Left ventricle myocardium inferior (tissue), 1 donor: ENCODE data around the gene COQ5. TPM values are rescaled to one million over a fixed set of nuclear protein-coding genes. Genes with fewer than 3 reads are reported as not detected.

Source experiments
- DNase-seq: peaks from one replicate; pipeline ENCODE4 v3.0.0-alpha.2; 2020
- H3K27ac ChIP-seq: fragments of 200-600 bp; replicated peaks from 2 replicates; pipeline ENCODE4 v1.8.0; 2021
- H3K27me3 ChIP-seq: fragments of 200-600 bp; 2 replicates; pipeline ENCODE4 v1.8.0; 2021; ENCODE audit warnings: low read depth
- H3K36me3 ChIP-seq: fragments of 200-600 bp; 2 replicates; pipeline ENCODE4 v1.8.0; 2021
- H3K4me1 ChIP-seq: fragments of 200-600 bp; 2 replicates; pipeline ENCODE4 v1.8.0; 2021
- H3K4me3 ChIP-seq: fragments of 200-600 bp; 2 replicates; pipeline ENCODE4 v1.8.0; 2021; ENCODE audit warnings: mild to moderate bottlenecking, moderate library complexity
- H3K9me3 ChIP-seq: fragments of 200-600 bp; replicated peaks from 2 replicates; pipeline ENCODE4 v1.8.0; 2021
- CTCF ChIP-seq: fragments of 200-600 bp; IDR thresholded peaks from 2 replicates; pipeline ENCODE4 v1.8.0; 2021; ENCODE audit warnings: antibody characterized with exemption, mild to moderate bottlenecking, borderline replicate concordance
- intact Hi-C: fragments of 100-400 bp; cut with micrococcal nuclease; formaldehyde crosslinking; loops from one replicate; pipeline ENCODE4 v1.11.0; 2022
- long read RNA-seq: library from polyadenylated mRNA; unstranded; transcript quantifications from one replicate; pipeline ENCODE4 v2.0.0, GENCODE V29; 2021
- total RNA-seq: library from RNA; stranded (reverse); fragmentation: NEBNext Ultra II Directional; extraction: Animal tissue kit (Norgen Biotek cat#: 25700); gene quantifications from one replicate; pipeline ENCODE4 v1.2.1, GENCODE V29; 2021
- donor health status: DM: no; HTN: yes; CAD: no; lungs with severe emphysema.

The COQ5 gene, protein sequence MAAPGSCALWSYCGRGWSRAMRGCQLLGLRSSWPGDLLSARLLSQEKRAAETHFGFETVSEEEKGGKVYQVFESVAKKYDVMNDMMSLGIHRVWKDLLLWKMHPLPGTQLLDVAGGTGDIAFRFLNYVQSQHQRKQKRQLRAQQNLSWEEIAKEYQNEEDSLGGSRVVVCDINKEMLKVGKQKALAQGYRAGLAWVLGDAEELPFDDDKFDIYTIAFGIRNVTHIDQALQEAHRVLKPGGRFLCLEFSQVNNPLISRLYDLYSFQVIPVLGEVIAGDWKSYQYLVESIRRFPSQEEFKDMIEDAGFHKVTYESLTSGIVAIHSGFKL
- 41.8 TPM for total RNA-seq
- long read RNA-seq, transcript COQ5-201 (7 exons, 1,535 nt): major isoform, 49 of 58 reads
- long read RNA-seq, partial matches to known transcripts: 1 of 58 reads
- long read RNA-seq, other reads (novel, unspliced or antisense): 7 of 58 reads

DNA sequence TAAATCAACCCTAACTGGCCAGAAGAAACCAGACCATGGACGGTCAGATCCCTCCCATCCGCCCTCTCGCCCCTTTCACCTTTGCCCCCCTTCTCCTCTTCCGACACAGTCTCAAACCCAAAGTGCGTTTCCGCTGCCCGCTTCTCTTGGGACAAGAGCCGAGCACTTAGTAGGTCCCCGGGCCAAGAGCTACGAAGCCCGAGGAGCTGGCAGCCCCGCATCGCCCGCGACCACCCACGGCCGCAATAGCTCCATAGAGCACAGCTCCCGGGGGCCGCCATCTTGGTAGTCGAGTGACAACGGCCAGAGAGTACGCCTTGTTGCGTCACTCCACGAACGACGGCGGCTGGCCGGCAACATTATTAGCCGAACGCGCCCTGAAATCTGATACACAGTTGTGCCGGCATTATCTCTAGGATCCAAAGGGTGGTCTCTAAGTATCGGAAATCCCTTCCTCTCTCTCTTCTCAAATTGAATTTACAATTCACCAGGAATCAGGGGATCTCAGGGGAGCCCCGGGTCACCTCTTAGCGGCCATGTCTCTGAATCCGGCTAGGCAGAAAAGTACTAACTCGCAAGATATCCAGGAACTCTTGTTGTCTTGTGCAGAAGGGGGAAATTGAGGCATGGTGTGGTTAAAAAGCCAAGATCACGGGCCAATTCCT, at the start of gene COQ5:
Gene COQ5 (minus strand): TSS at position 298 of the 665 bp plus-strand sequence. CDS start 17 bp downstream, at position 281.
- intact Hi-C loops: no loop called here

DNA sequence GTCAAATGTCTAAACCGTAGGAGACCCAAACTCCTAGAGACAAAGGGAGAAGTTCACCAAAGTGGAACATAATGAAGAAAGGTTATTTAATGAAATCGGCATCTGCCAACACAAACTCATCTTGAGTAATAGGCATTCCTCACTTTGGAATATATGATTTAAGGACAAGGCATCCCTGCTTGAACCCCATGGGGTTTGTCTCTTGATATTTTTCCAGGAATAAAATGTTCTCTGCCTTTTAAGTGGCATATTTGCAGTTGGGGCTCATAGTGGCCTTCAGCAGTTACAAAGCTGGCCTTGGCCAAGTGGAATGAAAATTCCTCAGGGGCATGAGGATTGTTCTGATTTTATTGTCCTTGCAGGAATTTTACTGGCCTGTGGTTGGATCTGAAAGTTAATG, 45.1 kb upstream of the COQ5 start:
- no peak overlapping the region for H3K4me3 ChIP-seq
- peaks cover 100% of the 10 kb centered on the region for H3K36me3 ChIP-seq
- intact Hi-C loops: no loop called here
- no peaks in the 10 kb centered on the region for H3K27me3 ChIP-seq
- DNase-seq: no peak
- no peak for TF ChIP-seq CTCF
- peaks cover 34% of the 10 kb centered on the region for H3K4me1 ChIP-seq
- peak overlapping the region; percentile 45 for H3K27ac ChIP-seq
- no peaks in the 10 kb centered on the region for H3K9me3 ChIP-seq

More for the DNA sequence above, at the start of gene COQ5:
- no peak for TF ChIP-seq CTCF
- peak; percentile 91 for DNase-seq
- Histone ChIP-seq H3K36me3 (no peaks in the 10 kb centered on the region), H3K4me3 (peak within 1 kb of the TSS; percentile 76), H3K9me3 (no peaks in the 10 kb centered on the region), H3K4me1 (peaks cover 10% of the 10 kb centered on the region), H3K27ac (peak within 1 kb of the TSS; percentile 92), H3K27me3 (no peaks in the 10 kb centered on the region)

GRCh38 chr12:120573560-120573959, 44.6 kb upstream of the COQ5 start:
- peak overlapping the region; percentile 45 for H3K27ac ChIP-seq
- peaks cover 100% of the 10 kb centered on the region for H3K36me3 ChIP-seq
- no peak for DNase-seq
- H3K4me1 ChIP-seq: peaks cover 30% of the 10 kb centered on the region
- H3K4me3 ChIP-seq: no peak overlapping the region
- intact Hi-C loops: no loop called here
- no peaks in the 10 kb centered on the region for H3K9me3 ChIP-seq
- no peaks in the 10 kb centered on the region for H3K27me3 ChIP-seq
- no peak for TF ChIP-seq CTCF

GRCh38 chr12:120571299-120571698, 42.3 kb upstream of the COQ5 start:
- DNase-seq: no peak
- no peak overlapping the region for H3K27ac ChIP-seq
- H3K9me3 ChIP-seq: no peaks in the 10 kb centered on the region
- H3K4me3 ChIP-seq: no peak overlapping the region
- TF ChIP-seq CTCF: no peak
- H3K27me3 ChIP-seq: no peaks in the 10 kb centered on the region
- intact Hi-C loops: no loop called here
- H3K4me1 ChIP-seq: peaks cover 27% of the 10 kb centered on the region
- peaks cover 100% of the 10 kb centered on the region for H3K36me3 ChIP-seq

- Histone ChIP-seq H3K27ac (peak overlapping the region; percentile 82), H3K27me3 (no peaks in the 10 kb centered on the region)
- intact Hi-C loops: loop anchor here (5.0 kb wide), 1 partner anchor 206 kb away; no protein-coding TSS in a partner anchor
Observed at GRCh38 chr12:120563495-120563894, 34.5 kb upstream of the COQ5 start.

More at GRCh38 chr12:120563495-120563894, 34.5 kb upstream of the COQ5 start:
- Histone ChIP-seq H3K9me3 (no peaks in the 10 kb centered on the region), H3K4me3 (peak overlapping the region; percentile 7), H3K4me1 (peaks cover 29% of the 10 kb centered on the region), H3K36me3 (peaks cover 99% of the 10 kb centered on the region)
- DNase-seq: no peak
- no peak for TF ChIP-seq CTCF
